NOMO-1 (cell line): ENCODE data around the gene RABL2B.
A peak's percentile ranks its signal among the peaks of the same experiment; 100 is the strongest.

Experiments used
- DNase-seq, 2 experiments: peaks; one replicate each; lab custom pipeline; 2025; ENCODE audit not compliant: unreplicated experiment in 2 of 2; lab: John Stamatoyannopoulos, UW

The RABL2B gene

GRCh38 chr22:50738649-50739227, 44.7 kb downstream of the RABL2B start:
- DNase-seq: no peak

GRCh38 chr22:50737728-50738648, 45.4 kb downstream of the RABL2B start, which contains the start of gene ACR:
Gene ACR (plus strand): TSS chr22:50738204. CDS start chr22:50738236, 32 bp downstream.
- DNase-seq: no peak

DNA sequence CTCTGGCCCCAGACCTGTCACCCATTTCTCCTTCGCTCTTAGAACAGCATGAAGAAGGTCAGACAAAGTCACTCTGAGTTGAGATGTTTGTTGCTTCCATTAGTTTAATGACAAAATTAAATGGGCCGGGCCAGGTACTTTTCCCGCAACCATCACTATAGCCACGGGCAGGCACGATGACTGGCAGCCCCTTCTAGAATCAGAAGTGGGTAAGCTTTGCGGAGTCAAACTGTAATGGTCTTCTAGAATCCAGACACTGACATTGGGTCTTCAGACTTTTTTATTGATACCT, 47.8 kb downstream of the RABL2B start:
- DNase-seq: no peak

DNA sequence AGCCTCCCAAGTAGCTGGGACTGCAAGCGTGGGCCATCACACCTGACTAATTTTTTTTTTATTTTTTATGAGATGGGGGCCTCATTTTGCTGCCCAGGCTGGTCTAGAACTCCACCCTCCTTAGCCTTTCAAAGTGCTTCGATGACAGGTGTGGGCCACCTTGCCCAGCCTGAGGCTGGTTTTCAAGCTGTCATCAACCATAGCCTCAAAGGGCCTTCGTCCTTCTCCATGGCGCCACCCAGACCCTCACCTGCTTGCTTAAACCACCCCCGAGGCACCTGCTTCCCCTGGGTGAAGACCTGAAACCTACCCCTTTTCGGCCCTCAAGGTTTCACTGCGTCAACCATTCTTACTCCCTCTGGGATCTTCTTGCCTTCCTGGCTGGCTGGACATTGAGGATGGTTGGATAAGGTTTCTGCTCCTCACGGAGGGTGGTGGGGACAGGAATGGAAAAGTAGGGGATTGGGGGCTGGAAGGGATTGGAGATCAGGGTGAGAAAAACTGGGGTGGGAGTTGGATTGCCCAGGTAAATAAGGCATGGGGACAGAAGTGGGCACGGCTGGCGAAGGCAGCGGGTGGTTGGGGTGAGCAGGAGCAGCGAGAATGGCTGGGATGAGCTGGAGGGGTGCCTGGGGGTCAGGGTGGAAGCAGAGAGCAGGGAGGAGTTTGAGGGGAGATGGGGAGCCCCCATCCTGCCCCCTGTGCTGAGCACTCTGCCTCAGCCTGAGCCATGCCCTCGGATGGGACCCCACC, 48.3 kb downstream of the RABL2B start:
- no peak for DNase-seq

DNA sequence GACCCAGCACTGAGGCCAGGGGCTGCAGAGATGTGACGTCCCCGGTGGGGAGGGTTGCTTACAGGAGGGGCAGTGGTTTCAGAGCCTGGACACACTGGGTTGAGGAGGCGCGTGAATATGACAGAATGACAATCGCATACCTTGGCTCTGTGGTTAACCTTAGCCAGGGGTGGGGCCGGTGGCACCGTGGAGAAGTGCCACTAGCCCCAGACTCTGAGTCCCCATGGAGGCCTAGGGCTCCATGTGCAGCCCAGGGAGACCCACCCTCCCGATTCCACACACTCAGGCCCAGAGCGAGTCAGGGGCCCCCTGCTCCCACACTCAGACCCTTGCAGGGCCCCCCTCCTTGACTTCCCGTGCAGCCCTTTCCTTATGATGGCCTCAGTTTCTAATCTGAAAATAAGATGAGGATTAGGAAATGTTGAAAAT, 49.1 kb downstream of the RABL2B start:
- DNase-seq: no peak

DNA sequence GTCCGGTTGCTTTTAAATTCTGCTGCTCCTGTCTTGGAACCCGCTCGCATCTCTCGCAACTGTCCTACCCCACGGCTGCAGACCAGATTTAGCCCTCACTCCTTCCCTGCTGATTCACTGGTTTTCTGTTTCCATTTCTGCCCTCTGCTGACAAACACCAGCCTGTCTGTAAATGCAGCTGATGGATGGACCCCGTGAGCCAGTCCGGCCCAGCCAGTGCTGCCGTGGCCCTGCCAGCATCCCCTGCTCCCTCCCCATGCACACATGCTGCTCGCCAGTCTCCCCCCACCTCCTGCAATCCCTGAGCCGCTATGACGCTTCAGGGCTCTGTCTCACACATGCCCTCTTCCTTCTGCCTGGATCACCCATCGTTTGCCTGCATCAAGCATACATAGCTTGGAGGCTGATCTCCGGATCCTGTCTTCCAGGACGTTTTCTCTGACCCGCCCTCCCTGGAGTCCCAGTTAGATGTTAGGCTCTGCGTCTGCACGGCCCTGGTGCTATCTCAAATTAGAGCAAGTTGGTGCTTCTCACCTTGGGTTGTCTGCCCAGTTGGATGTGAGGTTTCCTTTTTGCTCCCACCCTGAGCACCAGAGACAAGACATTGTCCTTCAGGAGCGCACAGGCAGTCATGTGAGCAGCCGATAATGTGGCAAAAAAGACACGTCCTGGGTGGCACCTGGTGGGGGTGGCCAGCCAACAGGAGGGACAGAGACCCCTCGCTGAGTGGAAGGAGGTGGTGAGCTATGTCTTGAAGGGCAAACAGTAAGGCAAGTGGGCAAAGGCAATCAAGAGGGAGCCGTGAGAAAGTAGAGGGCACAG, 49.7 kb downstream of the RABL2B start:
- no peak for DNase-seq

- DNase-seq: no peak
Observed at GRCh38 chr22:50732681-50733080, 50.8 kb downstream of the RABL2B start.

- DNase-seq: peak; percentile 41 to 51
Observed at GRCh38 chr22:50731811-50732624, 51.4 kb downstream of the RABL2B start.

DNA sequence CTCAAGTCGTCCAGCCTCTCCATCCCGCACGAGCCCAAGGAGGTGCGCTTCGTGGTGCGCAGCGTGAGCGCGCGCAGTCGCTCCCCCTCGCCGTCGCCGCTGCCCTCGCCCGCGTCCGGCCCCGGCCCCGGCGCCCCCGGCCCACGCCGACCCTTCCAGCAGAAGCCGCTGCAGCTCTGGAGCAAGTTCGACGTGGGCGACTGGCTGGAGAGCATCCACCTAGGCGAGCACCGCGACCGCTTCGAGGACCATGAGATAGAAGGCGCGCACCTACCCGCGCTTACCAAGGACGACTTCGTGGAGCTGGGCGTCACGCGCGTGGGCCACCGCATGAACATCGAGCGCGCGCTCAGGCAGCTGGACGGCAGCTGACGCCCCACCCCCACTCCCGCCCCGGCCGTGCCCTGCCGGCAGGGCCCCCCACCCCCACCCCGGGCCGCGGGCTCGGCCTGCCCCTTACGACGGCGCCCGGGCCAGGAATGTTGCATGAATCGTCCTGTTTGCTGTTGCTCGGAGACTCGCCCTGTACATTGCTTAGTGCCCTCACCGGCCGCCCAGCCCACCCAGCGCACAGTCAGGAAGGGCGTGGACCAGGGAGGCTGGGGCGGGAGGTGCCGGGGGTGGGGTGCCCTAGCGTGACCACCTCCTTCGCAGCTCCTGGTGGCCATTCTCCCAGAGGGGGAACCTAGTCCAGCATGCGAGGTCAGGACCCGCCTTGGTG, 52.3 kb downstream of the RABL2B start:
- DNase-seq: no peak

DNA sequence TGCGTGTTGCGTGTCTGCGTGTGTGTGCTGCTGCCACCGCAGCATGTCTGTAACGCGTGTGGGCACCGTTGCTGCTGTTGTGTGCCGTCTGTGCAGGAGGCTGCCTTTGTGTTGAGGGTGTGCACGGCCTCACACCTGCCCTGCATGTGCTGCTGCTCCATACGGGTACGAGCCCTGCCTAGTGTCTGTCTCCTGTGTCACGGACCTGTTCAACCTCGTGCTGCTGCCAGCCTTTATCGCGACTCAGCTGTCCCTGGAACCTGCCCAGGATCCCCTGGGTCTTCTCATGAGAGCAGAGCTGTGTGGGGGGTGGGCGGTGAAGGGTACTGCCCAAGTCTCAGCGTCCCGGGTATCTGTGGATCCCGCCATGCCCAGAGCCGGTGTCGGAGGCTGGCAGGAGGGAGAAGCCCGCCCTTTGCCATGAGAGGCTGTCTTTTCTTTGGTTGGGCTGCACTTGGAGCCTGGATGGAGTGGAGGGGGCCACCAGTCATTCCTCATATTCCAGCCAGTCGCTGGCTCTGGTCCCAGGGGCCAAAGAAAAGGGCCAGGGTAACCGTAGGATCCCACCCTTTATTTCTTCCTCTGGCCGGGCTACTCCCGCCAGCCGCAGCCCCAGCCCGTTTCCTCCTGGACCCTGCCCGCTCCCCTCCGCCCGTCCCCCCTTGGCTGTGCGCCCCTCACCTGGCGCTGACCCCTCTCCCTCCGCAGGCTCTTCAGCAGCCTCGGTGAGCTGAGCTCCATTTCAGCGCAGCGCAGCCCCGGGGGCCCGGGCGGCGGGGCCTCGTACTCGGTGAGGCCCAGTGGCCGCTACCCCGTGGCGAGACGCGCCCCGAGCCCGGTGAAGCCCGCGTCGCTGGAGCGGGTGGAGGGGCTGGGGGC, 53.2 kb downstream of the RABL2B start:
- DNase-seq: no peak

DNA sequence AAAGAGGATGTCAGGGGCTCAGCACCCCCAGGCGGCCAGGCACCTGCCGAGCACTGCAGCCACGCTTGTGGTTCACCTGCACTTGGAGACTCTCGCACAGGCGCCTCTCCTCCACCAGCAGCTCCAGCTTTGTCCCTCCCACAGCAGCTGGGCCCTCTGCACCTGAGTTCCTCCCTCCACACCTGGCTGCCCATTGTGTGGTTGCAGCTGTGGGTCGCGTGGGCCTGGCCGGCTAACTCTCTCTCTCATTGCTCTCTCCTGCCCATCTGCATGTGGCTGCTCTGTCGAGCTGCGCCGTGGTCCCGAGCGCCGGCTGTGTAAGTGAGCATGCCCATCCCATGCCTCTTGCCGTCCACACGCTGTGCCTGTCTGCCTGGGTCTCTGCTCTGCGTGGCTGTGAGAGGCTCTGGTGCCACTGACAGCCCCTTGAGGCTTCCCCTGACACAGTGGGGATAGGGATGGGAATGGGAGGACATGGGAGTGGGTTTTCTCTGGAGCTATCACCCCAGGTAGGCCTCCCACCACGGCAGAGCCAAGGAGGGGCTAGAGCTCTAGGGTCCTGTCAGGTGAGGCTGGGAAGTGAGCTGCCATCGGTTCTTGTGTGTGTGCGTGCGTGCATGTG, 53.9 kb downstream of the RABL2B start:
- no peak for DNase-seq

DNA sequence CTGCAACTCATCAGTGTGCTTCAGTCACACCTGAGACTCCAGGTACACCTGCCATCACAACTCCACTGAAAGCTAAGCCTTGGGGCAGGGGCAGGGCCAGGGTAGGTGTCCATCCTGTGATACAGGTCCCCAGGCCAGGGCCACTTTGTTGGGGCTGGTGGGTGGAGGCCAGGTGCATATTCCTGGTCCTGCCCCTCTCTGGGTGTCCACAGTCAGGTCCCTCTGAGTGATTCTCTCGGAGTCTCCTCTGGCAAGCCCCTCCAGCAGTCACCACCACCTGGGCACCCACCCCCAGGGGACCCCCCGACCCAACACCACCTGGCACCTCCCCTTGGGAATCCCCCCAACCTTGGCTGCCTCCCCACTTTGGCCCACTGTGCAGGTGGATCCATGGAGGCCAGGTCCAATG, 54.9 kb downstream of the RABL2B start:
- no peak for DNase-seq

DNA sequence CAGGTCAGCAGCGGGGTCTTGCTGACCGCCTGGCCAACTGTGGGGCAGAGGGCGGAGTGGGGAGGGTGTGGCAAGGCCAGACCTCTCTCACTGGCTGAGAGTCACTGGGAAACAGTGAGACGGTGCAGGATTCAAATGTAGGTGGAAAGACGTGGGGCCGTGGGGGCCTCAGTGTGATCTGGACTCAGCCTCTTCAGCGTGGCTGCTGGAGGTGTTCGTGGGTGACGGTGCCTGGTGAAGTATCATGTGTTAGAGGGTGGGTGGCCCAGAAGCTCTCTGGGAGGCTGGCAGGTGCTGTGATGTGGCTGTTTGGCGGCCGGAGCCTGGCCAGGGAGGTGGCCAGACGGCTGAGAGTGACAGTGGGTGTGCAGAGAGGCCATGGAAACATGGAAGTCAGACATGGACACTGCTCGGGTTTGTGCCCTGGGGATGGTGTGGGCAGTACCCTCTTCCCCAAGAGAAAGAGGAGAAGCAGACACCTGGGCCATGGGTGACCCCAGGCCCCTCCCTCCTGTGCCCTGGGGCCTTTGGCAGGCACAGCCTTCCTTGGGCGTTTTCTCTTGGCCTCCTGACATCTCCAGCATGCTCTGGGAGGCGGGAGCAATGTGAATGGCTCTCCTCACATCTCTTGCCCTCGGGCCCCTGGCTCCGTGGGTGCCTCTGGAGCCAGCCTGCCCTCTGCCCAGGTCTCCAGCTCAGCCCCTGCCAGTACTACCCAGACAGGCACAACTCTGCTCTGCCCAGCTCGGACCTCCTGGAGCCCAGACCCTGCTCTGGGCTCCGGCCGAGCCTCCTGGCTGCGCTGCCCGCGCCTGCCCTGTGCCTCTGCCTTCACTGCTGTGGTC, 55.5 kb downstream of the RABL2B start:
- no peak for DNase-seq

GRCh38 chr22:50726643-50727340, 56.6 kb downstream of the RABL2B start:
- no peak for DNase-seq

- no peak for DNase-seq
Observed at GRCh38 chr22:50725597-50725996, 57.8 kb downstream of the RABL2B start.

- DNase-seq: no peak
Observed at GRCh38 chr22:50724616-50725015, 58.8 kb downstream of the RABL2B start.
